ENCODE measurements around the gene C1GALT1C1.
"Not testable (repeated sequence)": the region's sequence is repeated elsewhere in the genome, so short reads cannot be mapped to it uniquely, and the experiment has no call there.

Gene C1GALT1C1

GRCh38 chrX:120629667-120630537 lies at the start of gene C1GALT1C1:
C1GALT1C1 (minus strand) TSS chrX:120630054; CDS start chrX:120627166, 2,888 bp downstream.
- TF ChIP-seq ZNF274 (IDR thresholded peaks at IDR 0.05; ENCODE audit: low read depth, low read length) = no peak
- peak within 1 kb of the TSS; percentile 72 for H3K4me3 ChIP-seq (ENCODE audit: low read length)

DNA sequence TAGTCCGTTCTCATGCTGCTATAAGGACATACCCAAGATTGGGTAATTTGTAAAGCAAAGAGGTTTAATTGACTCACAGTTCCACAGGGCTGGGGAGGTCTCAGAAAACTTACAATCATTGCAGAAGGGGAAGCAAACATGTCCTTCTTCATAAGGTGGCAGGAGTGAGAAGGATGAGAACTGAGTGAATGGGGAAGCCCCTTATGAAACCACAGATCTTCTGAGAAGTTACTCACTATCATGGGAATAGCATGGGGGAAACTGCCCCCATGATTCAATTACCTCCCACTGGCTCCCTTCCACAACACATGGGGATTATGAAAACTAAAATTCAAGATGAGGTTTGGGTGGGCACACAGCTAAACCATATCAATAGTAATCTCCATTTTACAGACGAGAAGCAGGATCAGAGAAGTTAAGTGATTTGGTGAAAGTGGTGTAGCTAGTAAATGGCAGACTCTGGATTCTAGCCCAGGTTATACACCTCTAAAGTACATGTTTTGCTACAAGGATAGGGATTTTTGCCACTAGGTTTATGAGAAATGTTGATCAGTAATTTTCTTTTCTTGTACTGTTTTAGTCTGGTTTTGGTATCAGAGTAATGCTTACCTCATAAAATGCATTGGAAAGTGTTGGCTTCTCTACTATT lies 47.3 kb upstream of the C1GALT1C1 start:
- TF ChIP-seq ZNF274 (IDR thresholded peaks at IDR 0.05; ENCODE audit: low read depth, low read length) = no peak
- H3K4me3 ChIP-seq (ENCODE audit: low read length) = no peak overlapping the region

GRCh38 chrX:120672841-120673530 lies 43.1 kb upstream of the C1GALT1C1 start:
- no peak for TF ChIP-seq ZNF274 (IDR thresholded peaks at IDR 0.05; ENCODE audit: low read depth, low read length)
- H3K4me3 ChIP-seq (ENCODE audit: low read length) = no peak overlapping the region

DNA sequence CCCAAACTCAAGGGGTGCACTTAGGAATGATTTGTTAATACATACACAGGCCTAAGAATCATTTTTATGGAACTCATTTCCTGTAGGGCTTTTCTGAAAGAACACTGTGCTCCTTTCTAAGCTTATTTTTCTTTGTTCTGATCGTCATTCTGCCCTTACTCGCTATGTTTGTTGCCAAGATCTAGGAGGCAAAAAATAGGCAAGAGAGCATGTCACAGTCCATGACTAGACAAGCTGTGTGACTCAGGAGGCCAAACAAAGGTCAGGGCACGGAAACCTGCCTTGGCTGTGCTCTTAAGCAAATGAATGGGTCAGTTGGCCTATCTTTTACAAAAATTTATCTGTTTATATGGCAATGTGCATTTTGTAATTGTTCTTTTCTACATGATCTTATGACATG lies 42.5 kb upstream of the C1GALT1C1 start:
- TF ChIP-seq ZNF274 (IDR thresholded peaks at IDR 0.05; ENCODE audit: low read depth, low read length) = no peak
- no peak overlapping the region for H3K4me3 ChIP-seq (ENCODE audit: low read length)

DNA sequence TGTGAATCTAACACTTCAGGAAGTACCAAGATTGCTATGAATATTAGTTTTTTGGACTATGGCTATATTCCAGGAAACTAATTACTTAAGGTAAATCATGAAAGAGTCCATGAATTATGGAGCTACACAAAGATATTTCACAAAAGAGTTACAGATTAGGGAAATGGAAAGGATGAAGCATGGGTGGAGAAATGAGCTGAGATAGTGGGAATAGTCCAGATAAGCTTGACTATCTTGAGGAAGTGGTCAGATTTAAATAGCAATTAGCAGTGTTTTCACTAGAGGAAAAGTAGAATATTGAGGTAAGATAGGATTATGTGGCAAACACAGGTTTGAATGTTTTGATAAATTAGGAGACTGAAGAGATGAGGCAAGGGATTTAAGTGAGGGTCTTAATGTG lies 42.1 kb upstream of the C1GALT1C1 start:
- H3K4me3 ChIP-seq (ENCODE audit: low read length) = no peak overlapping the region
- no peak for TF ChIP-seq ZNF274 (IDR thresholded peaks at IDR 0.05; ENCODE audit: low read depth, low read length)

DNA sequence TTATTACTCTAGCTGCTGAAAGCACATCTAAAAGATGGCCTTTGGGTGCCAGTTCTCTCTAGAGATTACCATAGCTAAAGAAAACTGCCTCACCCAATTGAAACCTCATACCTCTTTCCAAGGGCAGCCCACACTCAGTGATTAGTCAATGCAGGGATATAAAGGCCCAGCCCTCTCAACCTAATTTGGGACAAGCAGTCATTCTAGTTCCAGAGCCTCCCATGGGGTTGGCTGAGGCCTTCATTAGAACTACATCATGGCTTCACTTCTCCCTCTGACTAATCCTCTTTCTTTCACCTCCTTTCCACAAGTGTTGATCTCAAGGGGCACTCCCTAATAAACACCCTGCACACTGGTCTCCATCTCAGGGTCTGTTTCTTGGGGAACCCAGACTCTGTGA lies 38.5 kb upstream of the C1GALT1C1 start:
- TF ChIP-seq ZNF274 (IDR thresholded peaks at IDR 0.05; ENCODE audit: low read depth, low read length) = no peak

DNA sequence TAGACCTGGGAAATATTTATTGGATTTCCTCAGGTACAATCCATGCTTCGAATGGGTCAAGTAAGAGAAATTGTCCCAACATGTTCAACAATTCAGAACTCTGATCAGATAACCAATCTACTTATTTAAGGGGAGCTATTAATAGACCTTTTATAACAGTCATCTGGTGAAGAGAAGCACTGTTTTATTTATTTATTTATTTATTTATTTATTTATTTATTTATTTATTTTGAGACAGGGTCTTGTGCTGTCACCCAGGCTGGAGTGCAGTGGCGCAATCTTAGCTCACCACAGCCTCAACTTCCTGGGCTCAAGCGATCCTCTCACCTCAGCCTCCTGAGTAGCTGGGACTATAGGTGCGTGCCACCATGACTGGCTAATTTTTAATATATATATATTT lies 34.7 kb upstream of the C1GALT1C1 start:
- H3K4me3 ChIP-seq (ENCODE audit: low read length) = not testable (repeated sequence)

More for the DNA sequence above, 38.5 kb upstream of the C1GALT1C1 start:
- H3K4me3 ChIP-seq (ENCODE audit: low read length) = no peak overlapping the region

GRCh38 chrX:120664081-120664480 lies 34.2 kb upstream of the C1GALT1C1 start:
- H3K4me3 ChIP-seq (ENCODE audit: low read length) = no peak overlapping the region
- no peak for TF ChIP-seq ZNF274 (IDR thresholded peaks at IDR 0.05; ENCODE audit: low read depth, low read length)

DNA sequence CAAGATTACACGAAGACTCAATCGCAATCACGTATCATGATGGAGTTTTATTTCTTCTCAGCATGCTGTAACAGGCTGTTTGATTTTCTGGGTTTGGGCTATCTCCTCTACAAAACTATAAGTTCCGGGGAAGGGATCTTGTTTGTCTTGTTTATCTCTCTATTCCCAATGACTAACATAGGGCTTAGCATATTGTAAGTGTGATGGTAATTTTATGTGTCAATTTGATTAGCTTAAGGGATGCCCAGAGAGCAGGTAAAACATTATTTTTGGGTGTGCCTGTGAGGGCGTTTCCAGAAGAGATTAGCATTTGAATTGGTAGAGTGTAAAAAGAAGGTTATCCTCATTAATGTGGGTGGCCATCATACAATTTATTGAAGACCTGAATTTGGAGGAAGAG lies 32.8 kb upstream of the C1GALT1C1 start:
- no peak overlapping the region for H3K4me3 ChIP-seq (ENCODE audit: low read length)
- TF ChIP-seq ZNF274 (IDR thresholded peaks at IDR 0.05; ENCODE audit: low read depth, low read length) = no peak

DNA sequence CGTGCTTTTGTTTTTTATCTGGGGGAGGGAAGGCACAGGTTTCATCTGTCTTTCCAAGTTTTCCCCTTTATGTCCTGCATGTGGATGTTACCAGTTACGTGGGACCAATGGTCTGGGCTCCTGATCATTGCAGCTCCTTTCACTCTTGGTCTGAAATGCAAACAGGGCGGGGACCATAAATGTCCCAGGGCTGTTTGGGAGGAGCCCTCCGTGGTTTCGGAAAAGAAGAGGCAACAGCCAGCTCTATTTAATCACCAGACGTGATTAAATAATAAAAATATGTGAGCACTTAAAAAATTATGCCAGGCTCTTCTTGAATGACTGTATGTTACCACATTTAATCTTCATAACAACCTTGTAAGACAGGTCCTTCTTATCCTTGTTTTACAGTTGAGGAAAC lies 30.8 kb upstream of the C1GALT1C1 start:
- TF ChIP-seq ZNF274 (IDR thresholded peaks at IDR 0.05; ENCODE audit: low read depth, low read length) = no peak
- H3K4me3 ChIP-seq (ENCODE audit: low read length) = no peak overlapping the region

DNA sequence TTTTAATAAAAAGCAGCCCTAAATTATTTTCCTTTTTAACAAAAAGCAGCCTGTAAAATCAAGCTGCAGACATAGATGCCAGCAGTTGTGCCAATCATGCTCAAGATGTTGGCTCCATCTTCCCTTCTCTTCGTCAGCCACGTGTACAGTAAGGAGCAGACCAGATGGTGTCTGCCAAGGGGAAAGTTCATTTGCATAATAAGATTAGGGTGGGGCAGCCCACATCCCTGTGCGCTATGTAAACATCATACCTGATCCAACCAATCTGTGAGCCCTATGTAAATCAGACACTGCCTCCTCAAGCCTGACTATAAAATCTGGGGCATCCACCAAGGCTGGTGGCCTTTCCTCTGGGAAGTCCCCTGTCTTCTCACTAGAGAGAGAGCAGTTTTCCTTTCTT lies 23.1 kb upstream of the C1GALT1C1 start:
- no peak for TF ChIP-seq ZNF274 (IDR thresholded peaks at IDR 0.05; ENCODE audit: low read depth, low read length)

DNA sequence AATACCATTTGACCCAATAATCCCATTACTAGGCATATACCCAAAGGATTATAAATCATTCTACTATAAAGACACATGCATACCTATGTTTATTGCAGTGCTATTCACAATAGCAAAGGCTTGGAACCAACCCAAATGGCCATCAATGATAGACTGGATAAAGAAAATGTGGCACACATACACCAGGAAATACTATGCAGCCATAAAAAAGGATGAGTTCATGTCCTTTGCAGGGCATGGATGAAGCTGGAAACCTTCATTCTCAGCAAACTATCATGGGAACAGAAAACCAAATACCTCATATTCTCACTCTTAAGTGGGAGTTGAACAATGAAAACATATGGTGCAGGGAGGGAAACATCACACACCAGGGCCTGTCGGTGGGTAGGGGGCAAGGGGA lies 22.4 kb upstream of the C1GALT1C1 start:
- H3K4me3 ChIP-seq (ENCODE audit: low read length) = not testable (repeated sequence)

More for the DNA sequence above, 23.1 kb upstream of the C1GALT1C1 start:
- H3K4me3 ChIP-seq (ENCODE audit: low read length) = no peak overlapping the region

DNA sequence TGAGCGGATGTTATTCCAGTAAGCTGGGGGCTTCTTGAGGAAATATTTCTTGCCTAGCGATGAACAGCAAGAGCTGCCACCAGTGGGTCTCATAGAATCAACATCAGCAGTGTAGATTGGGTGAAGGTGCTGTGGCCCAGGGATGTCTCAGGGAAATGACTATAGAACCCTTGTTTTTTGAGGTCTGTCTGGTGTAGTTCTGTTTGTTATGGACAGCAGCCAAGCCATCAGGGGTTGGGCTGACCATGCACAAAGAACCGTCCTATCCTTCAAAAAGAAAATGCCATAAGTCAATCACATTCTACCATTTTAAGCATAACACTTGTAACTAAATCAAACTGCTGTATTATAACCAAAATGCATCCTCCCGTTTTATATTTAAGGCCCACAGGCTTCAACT lies 17.3 kb upstream of the C1GALT1C1 start:
- H3K4me3 ChIP-seq (ENCODE audit: low read length) = no peak overlapping the region
- no peak for TF ChIP-seq ZNF274 (IDR thresholded peaks at IDR 0.05; ENCODE audit: low read depth, low read length)

DNA sequence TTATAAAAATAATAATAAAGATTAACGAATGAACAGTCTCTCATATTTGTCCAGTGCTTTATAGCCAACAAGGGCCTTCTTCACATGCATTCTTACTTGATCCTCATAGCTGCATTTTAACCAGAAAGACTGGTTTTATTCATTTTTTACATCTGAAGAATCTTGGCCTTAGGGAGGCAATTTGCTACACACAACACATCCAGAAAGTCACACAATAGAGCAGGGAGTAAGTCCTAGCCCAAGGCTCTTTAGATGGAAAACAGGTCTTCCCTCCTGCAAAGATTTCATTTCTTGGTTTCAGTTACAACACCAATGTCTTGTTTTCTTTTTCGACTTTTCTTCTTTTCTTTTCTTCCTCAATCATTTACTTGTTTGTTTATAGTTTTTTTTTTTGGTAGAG lies 13.0 kb upstream of the C1GALT1C1 start:
- no peak for TF ChIP-seq ZNF274 (IDR thresholded peaks at IDR 0.05; ENCODE audit: low read depth, low read length)
- no peak overlapping the region for H3K4me3 ChIP-seq (ENCODE audit: low read length)

DNA sequence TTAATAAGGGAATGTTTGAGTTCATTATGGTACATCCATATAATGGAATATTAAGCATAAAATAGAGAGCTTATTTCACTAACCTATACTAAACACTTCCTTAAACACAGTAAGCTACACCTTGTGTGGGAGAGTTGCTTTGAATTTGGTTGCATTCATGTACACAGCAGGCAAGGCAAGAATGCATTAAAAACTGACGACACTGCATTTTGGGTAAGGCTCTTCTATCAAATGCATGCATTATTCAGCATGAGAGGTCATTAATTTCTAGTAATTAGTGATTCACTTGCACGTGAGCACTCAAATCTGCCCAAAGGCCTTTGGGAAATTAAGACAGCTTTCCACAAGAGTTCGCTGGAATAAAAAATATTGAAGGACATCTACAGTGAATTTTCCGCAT lies 8.8 kb upstream of the C1GALT1C1 start:
- TF ChIP-seq ZNF274 (IDR thresholded peaks at IDR 0.05; ENCODE audit: low read depth, low read length) = no peak
- H3K4me3 ChIP-seq (ENCODE audit: low read length) = no peak overlapping the region
